Sigmoid colon (tissue), 4 donors: ENCODE measurements around the gene ARGLU1.

Experiments
- CTCF ChIP-seq, 4 experiments: fragments of 450-650 bp in 3 of 4; fragments of 200-600 bp in 1 of 4; IDR thresholded peaks; one replicate each; pipeline ENCODE4 v1.5.1; 2016 to 2019; ENCODE audit warnings: antibody characterized with exemption in 4 of 4, mild to moderate bottlenecking in 3 of 4, moderate library complexity in 2 of 4
- EP300 ChIP-seq, 4 donors: sonication (generic); formaldehyde crosslinking; IDR thresholded peaks; one replicate each; pipeline ENCODE4 v1.6.1; 2017; ENCODE audit warnings: antibody characterized with exemption in 4 of 4

GRCh38 chr13:106591299-106591698 is 23.4 kb upstream of the ARGLU1 start:
- TF ChIP-seq EP300 (IDR thresholded peaks at IDR 0.05) (no peak), CTCF (IDR thresholded peaks at IDR 0.05) (no peak)
